H1 (cell line): Measurements from ENCODE around the gene HMCN2. TPM values are rescaled to one million over a fixed set of nuclear protein-coding genes. Genes with fewer than 3 reads are reported as not detected.

Experiments
- CTCF ChIA-PET: fragments of 300-600 bp; sonication (Branson Sonifier 250); formaldehyde crosslinking; loops from one replicate; lab custom pipeline; 2021; ENCODE audit not compliant: partially characterized antibody; lab: Charles Lee
- POLR2A ChIA-PET: fragments of 300-600 bp; sonication (Branson Sonifier 250); formaldehyde crosslinking; loops from one replicate; lab custom pipeline; 2021; ENCODE audit warnings: inconsistent platforms; ENCODE audit not compliant: partially characterized antibody; lab: Charles Lee
- DNase-seq, 2 experiments: peaks; one replicate each; pipeline versions ENCODE4 v3.0.0 to v3.0.0-alpha.2; 2010 to 2022; ENCODE audit warnings: low spot score in 2 of 2, low read depth in 1 of 2, mixed read lengths in 1 of 2
- FAIRE-seq: peaks from 2 replicates; lab custom pipeline; 2011; peaks lifted over from hg19 to GRCh38; lab: Jason Lieb, UNC
- H2AFZ ChIP-seq: 2 replicates; pipeline ENCODE4 v1.8.1; 2012; ENCODE audit warnings: low read length, inconsistent platforms
- H2AK5ac ChIP-seq: 2 replicates; pipeline ENCODE4 v1.6.1; 2013; ENCODE audit warnings: low read depth, low read length
- H2BK120ac ChIP-seq: replicated peaks from 2 replicates; pipeline ENCODE3; 2013; ENCODE audit warnings: low read depth, low read length, inconsistent platforms
- H2BK12ac ChIP-seq: 2 replicates; pipeline ENCODE4 v1.6.1; 2013; ENCODE audit warnings: low read depth, low read length
- H2BK15ac ChIP-seq: 2 replicates; pipeline ENCODE4 v1.6.1; 2013; ENCODE audit warnings: low read length
- H2BK20ac ChIP-seq: 2 replicates; pipeline ENCODE4 v1.6.1; 2013; ENCODE audit warnings: low read length
- H2BK5ac ChIP-seq: 2 replicates; pipeline ENCODE4 v1.6.1; 2013; ENCODE audit warnings: low read depth, low read length
- H3K14ac ChIP-seq: 2 replicates; pipeline ENCODE4 v1.6.1; 2013; ENCODE audit warnings: inconsistent platforms; ENCODE audit not compliant: insufficient read length
- H3K18ac ChIP-seq: 2 replicates; pipeline ENCODE4 v1.6.1; 2013; ENCODE audit warnings: low read length; ENCODE audit errors: extremely low read depth
- H3K23ac ChIP-seq: 2 replicates; pipeline ENCODE4 v1.6.1; 2013; ENCODE audit warnings: inconsistent platforms; ENCODE audit not compliant: insufficient read length
- H3K23me2 ChIP-seq: 2 replicates; pipeline ENCODE4 v1.6.1; 2013; ENCODE audit warnings: low read depth, low read length
- H3K27ac ChIP-seq: 2 replicates; pipeline ENCODE4 v1.6.1; 2011; ENCODE audit warnings: low read depth, low read length, inconsistent platforms
- H3K27me3 ChIP-seq, 4 experiments: replicated peaks in 1 of 4; 1 replicate in 1 of 4; 2 replicates in 3 of 4; pipeline versions ENCODE4 v1.6.1 to v1.8.1; 2011 to 2013; ENCODE audit warnings: low read length in 3 of 4, mild to moderate bottlenecking in 3 of 4, inconsistent platforms in 2 of 4, mixed read lengths in 2 of 4, moderate library complexity in 1 of 4; ENCODE audit not compliant: control insufficient read depth in 3 of 4, insufficient read depth in 3 of 4; ENCODE audit errors: extremely low read depth in 1 of 4
- H3K36me3 ChIP-seq, 4 experiments: 2 replicates each; pipeline versions ENCODE4 v1.6.1 to v1.8.1; 2011 to 2013; ENCODE audit warnings: mild to moderate bottlenecking in 4 of 4, low read length in 3 of 4, moderate library complexity in 2 of 4, control low read depth in 1 of 4, inconsistent platforms in 1 of 4; ENCODE audit not compliant: insufficient read depth in 4 of 4, control insufficient read depth in 2 of 4
- H3K4ac ChIP-seq: replicated peaks from 2 replicates; pipeline ENCODE3; 2013; ENCODE audit warnings: low read length, low read depth, mixed read lengths, inconsistent platforms; ENCODE audit not compliant: insufficient read length
- H3K4me1 ChIP-seq, 4 experiments: replicated peaks in 1 of 4; 1 replicate in 1 of 4; 2 replicates in 3 of 4; pipeline versions ENCODE4 v1.6.1 to v1.8.1; 2011 to 2013; ENCODE audit warnings: low read length in 3 of 4, inconsistent platforms in 2 of 4, mixed read lengths in 1 of 4; ENCODE audit not compliant: insufficient read depth in 4 of 4, control insufficient read depth in 3 of 4
- H3K4me2 ChIP-seq, 2 experiments: 2 replicates each; pipeline versions ENCODE4 v1.6.1 to v1.8.1; 2011 to 2013; ENCODE audit warnings: low read depth in 2 of 2, low read length in 2 of 2, control low read depth in 1 of 2, inconsistent platforms in 1 of 2, mild to moderate bottlenecking in 1 of 2; ENCODE audit not compliant: insufficient read depth in 1 of 2
- H3K4me3 ChIP-seq, 4 experiments: fragments of 200-600, 300-600 bp in 1 of 4; sonication (generic), shearing (Covaris generic), sonication (Bioruptor Twin) in 1 of 4; 2 replicates each; pipeline versions ENCODE4 v1.5.1 to v1.8.1; 2011 to 2016; ENCODE audit warnings: low read length in 4 of 4, low read depth in 3 of 4, control low read depth in 2 of 4, inconsistent platforms in 2 of 4, mild to moderate bottlenecking in 2 of 4, mixed read lengths in 1 of 4, moderate library complexity in 1 of 4; ENCODE audit not compliant: insufficient read depth in 2 of 4; ENCODE audit errors: extremely low read depth in 1 of 4
- H3K56ac ChIP-seq: replicated peaks from 2 replicates; pipeline ENCODE3; 2013; ENCODE audit warnings: low read depth, mild to moderate bottlenecking, mixed read lengths, low read length, inconsistent platforms; ENCODE audit not compliant: insufficient read length
- H3K79me1 ChIP-seq: 2 replicates; pipeline ENCODE4 v1.6.1; 2013; ENCODE audit warnings: low read depth, low read length, control low read depth
- H3K79me2 ChIP-seq, 2 experiments: 2 replicates each; pipeline versions ENCODE4 v1.6.1 to v1.8.1; 2012 to 2013; ENCODE audit warnings: low read length in 2 of 2, mild to moderate bottlenecking in 2 of 2, inconsistent platforms in 1 of 2; ENCODE audit not compliant: insufficient read depth in 2 of 2, control insufficient read depth in 1 of 2
- H3K9ac ChIP-seq, 4 experiments: replicated peaks in 1 of 4; 1 replicate in 1 of 4; 2 replicates in 3 of 4; pipeline versions ENCODE4 v1.6.1 to v1.8.1; 2011 to 2013; ENCODE audit warnings: low read depth in 3 of 4, low read length in 3 of 4, control low read depth in 2 of 4, mild to moderate bottlenecking in 2 of 4, moderate library complexity in 2 of 4, inconsistent platforms in 1 of 4; ENCODE audit errors: extremely low read depth in 1 of 4
- H3K9me3 ChIP-seq, 2 experiments: 2 replicates each; pipeline versions ENCODE4 v1.6.1 to v1.8.1; 2012 to 2013; ENCODE audit warnings: mild to moderate bottlenecking in 2 of 2, moderate library complexity in 2 of 2, control low read depth in 1 of 2, inconsistent platforms in 1 of 2, low read depth in 1 of 2, low read length in 1 of 2, mixed read lengths in 1 of 2; ENCODE audit not compliant: insufficient read depth in 2 of 2
- H4K20me1 ChIP-seq, 2 experiments: replicated peaks in 1 of 2; 2 replicates each; pipeline versions ENCODE3 to v1.8.1; 2011 to 2013; ENCODE audit warnings: inconsistent platforms in 2 of 2, low read length in 2 of 2, mild to moderate bottlenecking in 1 of 2; ENCODE audit not compliant: insufficient read depth in 2 of 2, control insufficient read depth in 1 of 2
- H4K5ac ChIP-seq: 2 replicates; pipeline ENCODE4 v1.6.1; 2013; ENCODE audit warnings: low read length, low read depth, mixed read lengths, inconsistent platforms; ENCODE audit not compliant: insufficient read length
- H4K8ac ChIP-seq: 2 replicates; pipeline ENCODE4 v1.8.0; 2013; ENCODE audit warnings: mild to moderate bottlenecking, moderate library complexity, low read length, inconsistent platforms; ENCODE audit not compliant: insufficient read depth; ENCODE audit errors: extremely low read depth
- H4K91ac ChIP-seq: replicated peaks from 2 replicates; pipeline ENCODE3; 2013; ENCODE audit warnings: low read length, mixed read lengths, inconsistent platforms; ENCODE audit not compliant: insufficient read length
- ASH2L ChIP-seq: fragments of 200-600, 300-600 bp; sonication (generic); IDR thresholded peaks from one replicate; pipeline ENCODE4 v1.7.1; 2017; ENCODE audit warnings: low read length
- BCL11A ChIP-seq, 2 experiments: IDR thresholded peaks; one replicate each; pipeline ENCODE4 v1.6.1; 2011; ENCODE audit warnings: low read depth in 2 of 2, low read length in 2 of 2, mild to moderate bottlenecking in 2 of 2
- BRCA1 ChIP-seq: IDR thresholded peaks from 2 replicates; pipeline ENCODE4 v1.6.1; 2012; ENCODE audit warnings: low read depth, low read length, improper control_type of control experiment
- CHD1 ChIP-seq: IDR thresholded peaks from 2 replicates; pipeline ENCODE4 v1.6.1; 2012; ENCODE audit warnings: low read depth, low read length, improper control_type of control experiment
- CTCF ChIP-seq, 3 experiments: IDR thresholded peaks; 1 replicate in 2 of 3; 2 replicates in 1 of 3; pipeline versions ENCODE4 v1.5.1 to v1.6.1; 2011; ENCODE audit warnings: low read length in 3 of 3, mild to moderate bottlenecking in 3 of 3, inconsistent platforms in 2 of 3, low read depth in 1 of 3, moderate library complexity in 1 of 3; ENCODE audit not compliant: insufficient read depth in 1 of 3; ENCODE audit errors: control extremely low read depth in 1 of 3
- JUN ChIP-seq: IDR thresholded peaks from 2 replicates; pipeline ENCODE4 v1.6.1; 2011; ENCODE audit warnings: low read depth, mild to moderate bottlenecking, improper control_type of control experiment, low read length
- JUND ChIP-seq: IDR thresholded peaks from 2 replicates; pipeline ENCODE4 v1.6.1; 2011; ENCODE audit warnings: mild to moderate bottlenecking, improper control_type of control experiment, low read length
- MAX ChIP-seq: IDR thresholded peaks from 2 replicates; pipeline ENCODE4 v1.6.1; 2012; ENCODE audit warnings: inconsistent platforms
- SUZ12 ChIP-seq: fragments of 200-600 bp; sonication (generic); IDR thresholded peaks from 2 replicates; pipeline ENCODE4 v1.6.1; 2012; ENCODE audit warnings: mild to moderate bottlenecking, inconsistent platforms, low read length, moderate library complexity, mixed read lengths
- TAF1 ChIP-seq: IDR thresholded peaks from 2 replicates; pipeline ENCODE4 v1.6.1; 2011; ENCODE audit warnings: mild to moderate bottlenecking, low read depth, low read length
- ZNF274 ChIP-seq: IDR thresholded peaks from 2 replicates; pipeline ENCODE4 v1.7.0; 2012; ENCODE audit warnings: low read length, borderline replicate concordance; ENCODE audit errors: extremely low read depth
- WGBS, 2 experiments: shearing (Covaris generic) in 1 of 2; methylation state at CpG; one replicate each; pipeline versions ENCODE4 v1.1.6 to v1.1.7; 2013 to 2015; ENCODE audit warnings: low lambda C conversion rate in 2 of 2, mixed read lengths in 2 of 2, inconsistent platforms in 1 of 2, low coverage in 1 of 2, missing lambda C conversion rate in 1 of 2; ENCODE audit not compliant: insufficient replicate concordance in 2 of 2, insufficient coverage in 1 of 2, insufficient read length in 1 of 2; ENCODE audit errors: extremely low coverage in 1 of 2, missing lambda C conversion rate in 1 of 2; 5-methylcytosine and 5-hydroxymethylcytosine counted together
- polyA plus RNA-seq, 7 experiments: library from polyadenylated mRNA; depleted of rRNA in 3 of 7; stranded (reverse) in 5 of 7; unstranded in 2 of 7; fragments of >200 nt in 5 of 7; fragments of 200-250 nt in 2 of 7; gene quantifications; 1 replicate in 5 of 7; 2 replicates in 1 of 7; 4 replicates in 1 of 7; pipeline versions ENCODE4 v1.2.1 to v1.2.3, GENCODE V29; 2011 to 2013; ENCODE audit warnings: missing spikeins in 2 of 7, mixed read lengths in 2 of 7
- total RNA-seq: library from RNA; stranded (reverse); fragmentation: NEBNext Ultra II Directional; extraction: Animal tissue kit (Norgen Biotek cat#: 25700); gene quantifications from 2 replicates; pipeline ENCODE4 v1.2.1, GENCODE V29; 2021

HMCN2 gene
- total and polyA plus RNA-seq, 2 of the 8 experiments (the other 6 are each of a cell fraction or from before 2014, with no cell fraction given): 5.0 to 9.1 TPM

- 82% methylated on average over 9 of the region's 10 CpGs; no CpG with 5 or more reads in 1 of the 2 experiments for WGBS, 2 experiments
- FAIRE-seq: no peak
- TF ChIP-seq MAX: no peak
- TF ChIP-seq BRCA1: no peak
- no peak for TF ChIP-seq CHD1
- TF ChIP-seq ASH2L: no peak
- no peak for TF ChIP-seq JUN
- TF ChIP-seq TAF1: no peak
- no peak for TF ChIP-seq JUND
- no peak for TF ChIP-seq CTCF (IDR thresholded peaks at IDR 0.05; ENCODE audit: control extremely low read depth in 1 of 3, insufficient read depth in 1 of 3, low read depth in 1 of 3, low read length in 3 of 3)
- no peak for TF ChIP-seq ZNF274
- TF ChIP-seq BCL11A (IDR thresholded peaks at IDR 0.05; ENCODE audit: low read depth in 2 of 2, low read length in 2 of 2): no peak
- TF ChIP-seq SUZ12: no peak
Measured at GRCh38 chr9:130236436-130236985, 29.0 kb upstream of the HMCN2 start.

More at GRCh38 chr9:130236436-130236985, 29.0 kb upstream of the HMCN2 start:
- H2BK120ac ChIP-seq: no peak overlapping the region
- no peaks in the 10 kb centered on the region for H3K9me3 ChIP-seq
- H2BK5ac ChIP-seq: no peak overlapping the region
- no peak overlapping the region for H3K9ac ChIP-seq
- no peak overlapping the region; the same call in 1 of the 2 replicates for H3K18ac ChIP-seq
- H2BK12ac ChIP-seq: no peak overlapping the region
- H3K79me1 ChIP-seq: no peaks in the 10 kb centered on the region
- ChIA-PET CTCF (interaction anchor here (0.6 to 2.0 kb wide), 37 partner anchors 10 to 200 kb away, joined by 3 to 11 read pairs (median 4); partner anchors contain the start of gene HMCN2), POLR2A (interaction anchor here (1.0 kb wide), 2 partner anchors 51 to 121 kb away, joined by 3 read pairs; no protein-coding TSS in a partner anchor)
- no peak overlapping the region for H2BK20ac ChIP-seq
- H2AK5ac ChIP-seq: no peak overlapping the region
- H3K4me2 ChIP-seq: no peak overlapping the region
- H4K5ac ChIP-seq: no peak overlapping the region
- peaks cover 0 to 4% (median 0%) of the 10 kb centered on the region in 4 experiments; a peak in 1 of 8 replicates for H3K36me3 ChIP-seq
- H3K14ac ChIP-seq: no peak overlapping the region
- H3K56ac ChIP-seq: no peak overlapping the region
- no peak overlapping the region for H2BK15ac ChIP-seq
- no peak overlapping the region for H3K4ac ChIP-seq
- no peaks in the 10 kb centered on the region; the same call in 1 of the 2 replicates for H3K23me2 ChIP-seq
- no peak overlapping the region for H3K23ac ChIP-seq
- H3K79me2 ChIP-seq: no peaks in the 10 kb centered on the region
- H3K4me3 ChIP-seq: no peak overlapping the region
- H4K8ac ChIP-seq: peak overlapping the region; percentile 36; the same call in 1 of the 2 replicates
- peaks cover 0 to 7% (median 2%) of the 10 kb centered on the region in 4 experiments; a peak in 2 of 7 replicates for H3K4me1 ChIP-seq
- no peaks in the 10 kb centered on the region for H3K27me3 ChIP-seq
- H2AFZ ChIP-seq: no peak overlapping the region
- no peak overlapping the region for H3K27ac ChIP-seq
- no peaks in the 10 kb centered on the region for H4K20me1 ChIP-seq
- DNase-seq: no peak
- no peak overlapping the region for H4K91ac ChIP-seq
